Fibroblast of the aortic adventitia (primary cell): ENCODE results near the gene GPAM. TPM values are rescaled to one million over a fixed set of nuclear protein-coding genes. Genes with fewer than 3 reads are reported as not detected.

Experiments
- DNase-seq: peaks from one replicate; pipeline ENCODE4 v3.0.0-alpha.2; 2010; ENCODE audit warnings: low read depth
- H3K4me3 ChIP-seq: 2 replicates; pipeline ENCODE4 v1.5.1; 2011; ENCODE audit warnings: low read depth, mild to moderate bottlenecking, control low read depth, low read length, moderate library complexity
- total RNA-seq: library from RNA; depleted of rRNA; stranded (reverse); fragments of >200 nt; gene quantifications from 2 replicates; pipeline ENCODE4 v1.2.3, GENCODE V29; 2012; ENCODE audit warnings: low replicate concordance
- TF ChIP-seq, protein P1 (sequence below): IDR thresholded peaks from 2 replicates; pipeline ENCODE4 v1.5.1; 2011; ENCODE audit warnings: mild to moderate bottlenecking, low read length, control low read depth, inconsistent platforms; ENCODE audit not compliant: insufficient read depth

Gene GPAM
- total RNA-seq, 1 donor = 10.9 TPM

- no peak for DNase-seq
- TF ChIP-seq, protein P1, sequence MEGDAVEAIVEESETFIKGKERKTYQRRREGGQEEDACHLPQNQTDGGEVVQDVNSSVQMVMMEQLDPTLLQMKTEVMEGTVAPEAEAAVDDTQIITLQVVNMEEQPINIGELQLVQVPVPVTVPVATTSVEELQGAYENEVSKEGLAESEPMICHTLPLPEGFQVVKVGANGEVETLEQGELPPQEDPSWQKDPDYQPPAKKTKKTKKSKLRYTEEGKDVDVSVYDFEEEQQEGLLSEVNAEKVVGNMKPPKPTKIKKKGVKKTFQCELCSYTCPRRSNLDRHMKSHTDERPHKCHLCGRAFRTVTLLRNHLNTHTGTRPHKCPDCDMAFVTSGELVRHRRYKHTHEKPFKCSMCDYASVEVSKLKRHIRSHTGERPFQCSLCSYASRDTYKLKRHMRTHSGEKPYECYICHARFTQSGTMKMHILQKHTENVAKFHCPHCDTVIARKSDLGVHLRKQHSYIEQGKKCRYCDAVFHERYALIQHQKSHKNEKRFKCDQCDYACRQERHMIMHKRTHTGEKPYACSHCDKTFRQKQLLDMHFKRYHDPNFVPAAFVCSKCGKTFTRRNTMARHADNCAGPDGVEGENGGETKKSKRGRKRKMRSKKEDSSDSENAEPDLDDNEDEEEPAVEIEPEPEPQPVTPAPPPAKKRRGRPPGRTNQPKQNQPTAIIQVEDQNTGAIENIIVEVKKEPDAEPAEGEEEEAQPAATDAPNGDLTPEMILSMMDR = no peak
- no peak overlapping the region for H3K4me3 ChIP-seq
Measured at GRCh38 chr10:112146799-112147198, 36.8 kb downstream of the GPAM start.

GRCh38 chr10:112145263-112145662, 38.3 kb downstream of the GPAM start:
- no peak for DNase-seq
- TF ChIP-seq, protein P1 = no peak
- no peak overlapping the region for H3K4me3 ChIP-seq

- DNase-seq = no peak
- H3K4me3 ChIP-seq = no peak overlapping the region
- TF ChIP-seq, protein P1 = no peak
Measured at GRCh38 chr10:112143420-112143819, 40.1 kb downstream of the GPAM start.

DNA sequence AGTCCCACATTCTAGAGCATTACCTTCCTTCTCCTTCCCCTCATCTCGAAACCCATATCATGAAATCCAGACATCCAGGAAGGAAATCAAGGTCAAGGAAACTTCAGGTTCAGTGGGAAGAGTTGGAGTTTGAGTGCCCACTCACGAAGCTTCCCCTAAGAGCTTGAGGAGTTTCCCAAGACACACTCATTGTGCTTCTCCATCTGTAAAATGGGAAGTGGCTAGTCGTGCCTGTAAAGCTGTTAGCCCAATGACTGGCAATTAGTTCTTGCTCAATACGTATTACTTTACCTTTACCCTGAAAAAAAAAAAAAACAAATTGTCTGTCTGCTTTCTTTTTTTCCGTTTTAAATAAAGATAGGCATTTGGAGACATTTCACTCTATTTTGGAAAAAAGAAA, 42.3 kb downstream of the GPAM start:
- no peak overlapping the region for H3K4me3 ChIP-seq
- DNase-seq = no peak
- TF ChIP-seq, protein P1 = no peak

GRCh38 chr10:112140110-112140970, 43.2 kb downstream of the GPAM start:
- DNase-seq = peak; percentile 67
- TF ChIP-seq, protein P1 = peak; percentile 91
- H3K4me3 ChIP-seq = no peak overlapping the region

GRCh38 chr10:112139176-112139575, 44.4 kb downstream of the GPAM start:
- no peak for DNase-seq
- H3K4me3 ChIP-seq = no peak overlapping the region
- TF ChIP-seq, protein P1 = no peak
